Tibial artery (tissue), 4 donors: Measurements from ENCODE around the gene RND3.

Source experiments
- DNase-seq, 2 donors: peaks; one replicate each; pipeline ENCODE4 v3.0.0-alpha.2; 2019
- H3K27ac ChIP-seq, 2 donors: fragments of 200-600 bp; sonication (generic) in 1 of 2; 1 replicate in 1 of 2; 2 replicates in 1 of 2; pipeline ENCODE4 v1.5.1; 2018 to 2019; ENCODE audit warnings: mild to moderate bottlenecking in 1 of 2
- H3K27me3 ChIP-seq, 2 donors: fragments of 200-600 bp; sonication (generic) in 1 of 2; one replicate each; pipeline versions ENCODE4 v1.5.1 to v1.6.0; 2016 to 2019
- H3K36me3 ChIP-seq, 3 donors: fragments of 200-600 bp; sonication (generic) in 2 of 3; one replicate each; pipeline ENCODE4 v1.5.1; 2016 to 2019; ENCODE audit warnings: mild to moderate bottlenecking in 2 of 3
- H3K4me1 ChIP-seq, 4 donors: fragments of 200-600 bp; sonication (generic) in 2 of 4; 1 replicate in 3 of 4; 2 replicates in 1 of 4; pipeline ENCODE4 v1.5.1; 2016 to 2019
- H3K4me3 ChIP-seq, 2 donors: fragments of 200-600 bp; sonication (generic) in 1 of 2; 1 replicate in 1 of 2; 2 replicates in 1 of 2; pipeline ENCODE4 v1.5.1; 2018 to 2019; ENCODE audit warnings: mild to moderate bottlenecking in 2 of 2
- H3K9me3 ChIP-seq, 3 donors: fragments of 200-600 bp; sonication (generic) in 1 of 3; one replicate each; pipeline ENCODE4 v1.5.1; 2016 to 2019
- intact Hi-C: fragments of 100-400 bp; cut with DNase I; formaldehyde crosslinking; loops from one replicate; pipeline ENCODE4 v1.15.0; 2023; ENCODE audit warnings: low total_unique reads
- TF ChIP-seq, protein P1 (sequence below), 2 experiments: fragments of 200-600 bp in 1 of 2; fragments of 450-650 bp in 1 of 2; IDR thresholded peaks; one replicate each; pipeline ENCODE4 v1.5.1; 2017 to 2019; ENCODE audit warnings: antibody characterized with exemption in 2 of 2, mild to moderate bottlenecking in 1 of 2, moderate library complexity in 1 of 2

RND3 gene

DNA sequence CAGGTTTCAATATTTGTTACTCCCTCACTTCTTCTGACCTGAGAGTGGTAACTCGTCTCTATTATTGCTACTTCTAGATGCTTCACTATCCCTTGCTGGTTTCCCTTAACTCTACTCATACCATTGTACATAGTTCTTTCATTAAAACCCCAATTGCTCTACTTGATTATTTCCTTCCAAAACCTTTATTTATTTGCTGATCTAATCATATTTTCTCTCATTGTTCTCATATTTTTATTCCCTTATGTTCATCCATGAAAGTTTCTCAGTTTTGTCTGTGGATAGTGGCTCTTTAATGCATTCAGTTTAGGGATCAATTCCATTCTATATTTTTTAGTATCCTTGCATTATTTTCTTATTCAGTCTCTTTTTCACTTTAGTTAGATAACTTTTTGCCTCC is 42.1 kb downstream of the RND3 start:
- Histone ChIP-seq H3K4me3 (no peak overlapping the region), H3K36me3 (no peaks in the 10 kb centered on the region), H3K27ac (no peak overlapping the region), H3K27me3 (no peaks in the 10 kb centered on the region), H3K9me3 (no peaks in the 10 kb centered on the region), H3K4me1 (no peaks in the 10 kb centered on the region)
- intact Hi-C loops = no loop called here
- TF ChIP-seq, protein P1, sequence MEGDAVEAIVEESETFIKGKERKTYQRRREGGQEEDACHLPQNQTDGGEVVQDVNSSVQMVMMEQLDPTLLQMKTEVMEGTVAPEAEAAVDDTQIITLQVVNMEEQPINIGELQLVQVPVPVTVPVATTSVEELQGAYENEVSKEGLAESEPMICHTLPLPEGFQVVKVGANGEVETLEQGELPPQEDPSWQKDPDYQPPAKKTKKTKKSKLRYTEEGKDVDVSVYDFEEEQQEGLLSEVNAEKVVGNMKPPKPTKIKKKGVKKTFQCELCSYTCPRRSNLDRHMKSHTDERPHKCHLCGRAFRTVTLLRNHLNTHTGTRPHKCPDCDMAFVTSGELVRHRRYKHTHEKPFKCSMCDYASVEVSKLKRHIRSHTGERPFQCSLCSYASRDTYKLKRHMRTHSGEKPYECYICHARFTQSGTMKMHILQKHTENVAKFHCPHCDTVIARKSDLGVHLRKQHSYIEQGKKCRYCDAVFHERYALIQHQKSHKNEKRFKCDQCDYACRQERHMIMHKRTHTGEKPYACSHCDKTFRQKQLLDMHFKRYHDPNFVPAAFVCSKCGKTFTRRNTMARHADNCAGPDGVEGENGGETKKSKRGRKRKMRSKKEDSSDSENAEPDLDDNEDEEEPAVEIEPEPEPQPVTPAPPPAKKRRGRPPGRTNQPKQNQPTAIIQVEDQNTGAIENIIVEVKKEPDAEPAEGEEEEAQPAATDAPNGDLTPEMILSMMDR (IDR thresholded peaks at IDR 0.05) = no peak
- DNase-seq = no peak

DNA sequence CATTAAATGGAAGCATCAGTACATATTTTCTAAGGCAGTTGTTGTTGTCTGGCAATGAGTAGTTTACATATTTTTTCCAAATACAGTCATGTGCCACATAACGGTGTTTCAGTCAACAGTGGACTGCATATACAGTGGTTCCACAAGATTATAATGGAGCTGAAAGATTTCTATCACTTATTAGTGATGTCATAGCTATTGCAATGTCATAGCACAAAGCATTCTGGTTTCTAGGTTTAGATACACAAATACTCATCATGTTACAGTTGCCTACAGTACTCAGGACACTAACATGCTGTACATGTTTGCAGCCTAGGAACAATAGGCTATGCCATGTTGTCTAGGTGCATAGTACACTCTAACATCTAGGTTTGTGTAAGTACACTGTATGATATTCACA is 45.0 kb downstream of the RND3 start:
- no peaks in the 10 kb centered on the region for H3K9me3 ChIP-seq
- TF ChIP-seq, protein P1 (IDR thresholded peaks at IDR 0.05) = no peak

DNA sequence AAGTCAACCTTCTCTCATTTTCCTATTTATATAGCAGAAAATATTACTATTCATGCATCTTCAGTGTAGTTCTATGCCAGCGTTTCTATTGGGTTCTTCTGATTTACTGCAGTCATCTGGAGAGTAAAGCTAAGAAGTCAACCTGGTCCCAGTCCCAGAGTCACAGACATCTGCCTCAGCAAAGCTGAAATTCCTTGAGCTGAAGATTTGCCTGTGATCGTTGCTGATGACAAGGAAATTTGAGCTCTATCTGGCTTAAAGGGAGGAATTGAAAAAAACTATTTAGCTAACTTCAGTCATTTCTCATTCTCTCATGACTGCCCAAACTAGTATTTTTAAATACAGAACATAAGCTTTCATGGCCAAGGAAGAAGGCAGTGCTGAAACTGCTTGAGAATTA is 45.7 kb downstream of the RND3 start:
- Histone ChIP-seq H3K4me1 (no peaks in the 10 kb centered on the region), H3K36me3 (no peaks in the 10 kb centered on the region), H3K27me3 (no peaks in the 10 kb centered on the region), H3K9me3 (no peaks in the 10 kb centered on the region), H3K4me3 (no peak overlapping the region), H3K27ac (no peak overlapping the region)
- TF ChIP-seq, protein P1 (IDR thresholded peaks at IDR 0.05) = no peak
- intact Hi-C loops = no loop called here
- no peak for DNase-seq

More for the DNA sequence above, 45.0 kb downstream of the RND3 start:
- Histone ChIP-seq H3K4me1 (no peaks in the 10 kb centered on the region), H3K27me3 (no peaks in the 10 kb centered on the region), H3K36me3 (no peaks in the 10 kb centered on the region), H3K4me3 (no peak overlapping the region), H3K27ac (no peak overlapping the region)
- intact Hi-C loops = no loop called here
- no peak for DNase-seq

DNA sequence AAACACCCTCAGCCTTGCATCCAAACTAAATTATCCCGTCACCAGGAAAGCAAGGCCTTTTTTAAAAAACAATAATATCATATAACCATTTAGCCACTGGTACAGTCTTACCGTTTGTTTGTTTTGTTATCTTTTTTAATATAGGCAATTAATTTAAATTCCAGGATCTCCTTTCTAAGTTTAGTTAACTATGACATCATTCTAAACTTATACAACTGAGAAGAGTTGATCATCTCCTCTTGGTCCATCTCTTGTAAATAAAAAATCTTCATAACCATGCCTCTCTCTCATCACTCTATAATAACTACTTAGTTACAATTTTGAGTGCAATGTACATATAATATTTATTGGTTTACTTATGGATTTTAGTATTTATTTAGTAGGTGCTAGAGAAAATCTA is 46.2 kb downstream of the RND3 start:
- Histone ChIP-seq H3K27ac (no peak overlapping the region), H3K4me1 (no peaks in the 10 kb centered on the region), H3K27me3 (no peaks in the 10 kb centered on the region), H3K36me3 (no peaks in the 10 kb centered on the region), H3K4me3 (no peak overlapping the region), H3K9me3 (no peaks in the 10 kb centered on the region)
- no peak for DNase-seq
- TF ChIP-seq, protein P1 (IDR thresholded peaks at IDR 0.05) = no peak
- intact Hi-C loops = no loop called here

DNA sequence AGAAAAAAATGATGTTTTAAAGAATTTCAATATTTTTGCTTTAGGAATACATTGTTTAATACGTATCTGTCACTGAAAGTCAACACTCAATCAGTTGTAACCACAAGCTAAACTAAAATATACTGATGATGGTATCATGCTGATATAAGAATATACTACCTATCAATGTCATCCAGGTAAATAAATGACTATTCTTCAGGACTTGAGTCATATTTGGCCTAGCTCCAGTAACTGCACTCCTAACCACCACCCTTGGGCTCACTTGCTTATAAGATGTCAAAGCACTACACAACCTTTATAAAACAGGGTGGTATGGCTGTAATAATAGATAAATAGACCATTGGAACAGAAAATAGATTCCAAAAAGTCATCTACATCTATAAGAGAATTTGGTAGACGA is 48.8 kb downstream of the RND3 start:
- no peaks in the 10 kb centered on the region for H3K27me3 ChIP-seq
- no peaks in the 10 kb centered on the region for H3K36me3 ChIP-seq
- H3K27ac ChIP-seq = no peak overlapping the region
- TF ChIP-seq, protein P1 (IDR thresholded peaks at IDR 0.05) = no peak
- intact Hi-C loops = no loop called here
- no peak overlapping the region for H3K4me3 ChIP-seq
- DNase-seq = no peak
- H3K9me3 ChIP-seq = no peaks in the 10 kb centered on the region
- no peaks in the 10 kb centered on the region for H3K4me1 ChIP-seq

DNA sequence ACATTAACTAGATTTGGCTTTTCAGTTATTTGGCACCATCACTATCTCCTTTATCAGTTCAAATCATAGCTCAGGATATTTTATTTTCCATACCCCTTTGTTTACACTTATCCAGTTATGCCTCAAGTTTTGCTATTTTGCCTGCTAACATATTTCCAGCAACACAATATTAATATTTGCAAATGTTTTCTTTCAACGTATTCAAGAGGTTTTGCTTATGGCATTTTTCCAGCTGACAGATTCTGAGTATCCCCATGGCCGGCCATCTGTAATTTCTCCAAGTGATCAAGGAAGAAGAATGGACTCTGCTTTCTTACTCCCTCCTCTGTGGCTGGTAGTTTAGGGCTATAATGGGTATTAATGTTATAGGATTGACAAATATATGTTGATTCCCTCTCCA is 49.4 kb downstream of the RND3 start:
- Histone ChIP-seq H3K9me3 (no peaks in the 10 kb centered on the region), H3K4me1 (no peaks in the 10 kb centered on the region), H3K4me3 (no peak overlapping the region), H3K27ac (no peak overlapping the region), H3K36me3 (no peaks in the 10 kb centered on the region), H3K27me3 (no peaks in the 10 kb centered on the region)
- intact Hi-C loops = no loop called here
- DNase-seq = no peak
- TF ChIP-seq, protein P1 (IDR thresholded peaks at IDR 0.05) = no peak
